GM13977 (cell line): ENCODE results near the gene RUFY3.

Experiments used
- DNase-seq: peaks from one replicate; pipeline ENCODE4 v3.0.0; 2012; ENCODE audit warnings: low spot score
- in situ Hi-C: fragments of 300-500 bp; cut with MboI; formaldehyde crosslinking; loops from one replicate; pipeline ENCODE4 v1.12.0; 2022; ENCODE audit warnings: low sequenced_read_pairs, low pct_unique_long_range_greater_than_20kb, mixed read lengths, inconsistent platforms; ENCODE audit not compliant: unreplicated experiment
- TF ChIP-seq, protein P1 (sequence below): IDR thresholded peaks from 2 replicates; pipeline ENCODE4 v1.5.1; 2012; ENCODE audit warnings: mild to moderate bottlenecking, control low read depth; ENCODE audit not compliant: insufficient read depth; ENCODE audit errors: extremely low read depth, missing control alignments

RUFY3 gene

DNA sequence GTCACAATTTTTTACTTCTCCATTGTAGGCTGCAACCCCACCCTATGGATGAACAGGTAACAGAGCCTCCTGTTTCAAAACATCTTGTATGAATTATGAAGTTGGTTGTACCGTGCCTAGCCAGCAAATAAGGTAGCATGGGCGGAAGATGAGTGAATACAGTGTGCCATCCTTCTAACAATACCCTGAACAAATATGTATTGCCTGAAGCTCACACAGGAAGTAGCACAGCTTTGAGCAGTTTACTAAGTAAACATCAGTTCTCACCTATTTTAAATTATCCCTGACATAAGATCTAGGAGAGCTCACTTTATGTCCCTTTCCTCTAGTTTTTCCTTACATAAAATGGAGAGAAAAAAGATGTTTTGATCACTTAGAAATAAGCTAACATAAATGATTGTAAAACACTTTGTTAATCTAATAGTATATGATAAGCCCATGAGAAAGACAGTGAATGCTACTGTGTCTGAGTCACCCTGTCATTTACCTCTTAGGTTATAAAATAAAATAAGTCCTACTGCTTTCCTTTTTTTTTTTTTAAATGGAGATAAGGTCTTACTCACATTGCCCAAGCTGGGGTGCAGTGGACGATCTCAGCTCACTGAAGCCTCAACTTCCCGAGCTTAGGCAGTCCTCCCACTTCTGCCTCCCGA is 81.3 kb downstream of the RUFY3 start:
- no peak for DNase-seq
- TF ChIP-seq, protein P1, sequence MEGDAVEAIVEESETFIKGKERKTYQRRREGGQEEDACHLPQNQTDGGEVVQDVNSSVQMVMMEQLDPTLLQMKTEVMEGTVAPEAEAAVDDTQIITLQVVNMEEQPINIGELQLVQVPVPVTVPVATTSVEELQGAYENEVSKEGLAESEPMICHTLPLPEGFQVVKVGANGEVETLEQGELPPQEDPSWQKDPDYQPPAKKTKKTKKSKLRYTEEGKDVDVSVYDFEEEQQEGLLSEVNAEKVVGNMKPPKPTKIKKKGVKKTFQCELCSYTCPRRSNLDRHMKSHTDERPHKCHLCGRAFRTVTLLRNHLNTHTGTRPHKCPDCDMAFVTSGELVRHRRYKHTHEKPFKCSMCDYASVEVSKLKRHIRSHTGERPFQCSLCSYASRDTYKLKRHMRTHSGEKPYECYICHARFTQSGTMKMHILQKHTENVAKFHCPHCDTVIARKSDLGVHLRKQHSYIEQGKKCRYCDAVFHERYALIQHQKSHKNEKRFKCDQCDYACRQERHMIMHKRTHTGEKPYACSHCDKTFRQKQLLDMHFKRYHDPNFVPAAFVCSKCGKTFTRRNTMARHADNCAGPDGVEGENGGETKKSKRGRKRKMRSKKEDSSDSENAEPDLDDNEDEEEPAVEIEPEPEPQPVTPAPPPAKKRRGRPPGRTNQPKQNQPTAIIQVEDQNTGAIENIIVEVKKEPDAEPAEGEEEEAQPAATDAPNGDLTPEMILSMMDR = no peak
- in situ Hi-C loops = no loop called here

DNA sequence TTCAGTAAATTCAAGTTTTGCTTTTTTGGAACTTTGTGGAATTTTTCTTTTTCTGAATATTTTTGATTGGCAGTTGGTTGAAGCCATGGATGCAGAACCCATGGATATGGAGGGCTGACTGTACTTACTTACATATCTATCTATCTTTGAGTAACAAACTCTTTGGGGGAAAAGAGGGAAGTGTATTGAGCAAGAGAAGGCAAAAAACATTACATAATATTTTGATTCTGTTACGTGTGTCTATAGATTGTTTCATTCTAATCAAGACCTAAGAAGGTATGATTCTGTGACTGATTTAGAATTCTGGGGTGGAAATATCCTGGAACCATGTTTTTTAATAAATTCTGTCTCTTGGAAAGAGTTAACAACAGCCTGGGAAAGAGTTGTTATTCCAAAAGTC is 86.4 kb downstream of the RUFY3 start:
- no peak for DNase-seq
- in situ Hi-C loops = no loop called here
- TF ChIP-seq, protein P1 = no peak

DNA sequence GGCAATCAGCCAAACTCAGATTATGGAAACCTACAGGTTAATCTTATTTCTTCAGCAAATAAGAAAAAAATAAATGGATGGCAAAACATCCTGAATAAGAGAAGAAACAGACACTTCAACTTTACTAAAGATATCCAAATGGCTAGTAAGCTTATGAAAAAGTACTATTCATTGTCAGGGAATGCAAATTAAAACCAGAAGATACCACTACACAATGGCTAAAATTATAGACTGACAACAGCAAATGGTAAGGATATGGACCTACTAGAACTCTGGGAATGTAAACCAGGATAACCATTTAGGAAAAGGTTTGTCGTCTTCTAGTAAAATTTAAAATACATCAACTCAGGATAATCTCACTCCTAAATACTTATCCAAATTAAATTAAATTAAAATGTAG is 93.6 kb downstream of the RUFY3 start:
- TF ChIP-seq, protein P1 = no peak
- DNase-seq = no peak
- in situ Hi-C loops = no loop called here

DNA sequence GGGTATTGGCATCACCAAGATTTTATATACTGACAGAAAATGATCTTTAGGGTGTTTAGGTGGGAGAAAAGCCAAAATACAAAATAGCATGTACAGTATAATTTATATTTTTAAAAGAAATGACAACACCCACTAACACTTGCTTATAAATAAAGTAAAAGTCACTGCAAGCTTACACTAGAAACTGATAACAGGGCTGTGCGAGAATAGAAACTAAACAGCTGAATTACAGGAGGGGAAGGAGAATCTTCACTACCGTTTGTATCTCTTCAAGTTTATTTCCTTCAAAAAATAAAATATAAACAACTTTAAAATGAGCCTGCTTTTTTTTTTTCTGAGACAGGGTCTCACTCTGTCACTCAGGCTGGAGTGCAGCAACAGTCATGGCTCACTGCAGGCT is 95.1 kb downstream of the RUFY3 start:
- in situ Hi-C loops = no loop called here
- no peak for DNase-seq
- TF ChIP-seq, protein P1 = no peak

DNA sequence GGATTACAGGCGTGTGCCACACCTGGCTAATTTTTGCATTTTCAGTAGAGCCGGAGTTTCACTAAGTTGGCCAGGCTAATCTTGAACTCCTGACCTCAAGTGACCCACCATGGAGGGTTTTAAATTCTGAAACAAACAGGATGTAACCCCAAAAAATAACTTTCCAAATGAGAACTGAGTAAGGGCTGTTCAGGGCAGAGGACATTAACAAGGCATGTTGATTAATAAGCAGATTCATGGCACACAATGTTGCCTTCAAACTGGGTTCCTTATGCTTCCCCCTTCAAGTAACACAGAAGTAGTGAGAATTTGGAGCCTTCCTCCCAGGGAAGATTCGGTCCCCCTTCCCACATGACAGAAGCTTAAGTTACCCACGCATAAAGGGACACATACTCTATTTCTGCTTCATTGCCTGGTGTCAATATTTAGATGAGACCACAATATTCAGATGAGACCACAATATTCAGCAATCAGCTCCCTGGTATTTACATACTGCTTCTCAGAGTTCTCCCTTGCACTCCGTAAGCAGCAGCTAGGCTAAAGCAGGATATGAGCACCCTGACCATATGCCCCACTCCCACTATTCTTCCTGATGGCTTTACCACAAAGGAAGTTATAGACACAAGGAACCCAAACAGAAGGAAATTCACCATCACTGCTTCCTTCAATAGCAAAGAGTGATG is 96.5 kb downstream of the RUFY3 start:
- no peak for DNase-seq
- TF ChIP-seq, protein P1 = no peak
- in situ Hi-C loops = no loop called here

DNA sequence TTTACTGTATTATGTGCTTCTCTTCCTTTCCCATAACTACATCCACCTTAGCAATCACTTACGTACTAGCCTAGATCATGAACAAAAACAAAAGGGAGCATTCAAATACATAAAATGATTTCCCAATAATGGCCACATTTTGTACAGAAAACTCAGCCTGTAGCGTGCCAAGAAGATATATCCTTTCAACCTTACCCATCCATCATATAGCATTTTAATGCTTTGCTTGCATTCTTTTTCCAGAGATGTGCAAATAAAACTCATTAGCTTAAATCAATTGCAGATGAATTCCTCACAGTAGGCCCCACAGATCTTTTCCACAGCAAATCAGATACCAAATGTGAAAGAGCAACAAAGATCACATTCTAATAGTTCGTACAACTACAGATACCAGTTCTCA is 97.2 kb downstream of the RUFY3 start:
- no peak for DNase-seq
- in situ Hi-C loops = no loop called here
- TF ChIP-seq, protein P1 = no peak
